Mononuclear cell (primary cell): Measurements from ENCODE around the gene PPIL3. TPM values are rescaled to one million over a fixed set of nuclear protein-coding genes. Genes with fewer than 3 reads are reported as not detected.

Source experiments
- H3K27me3 ChIP-seq: 2 replicates; pipeline ENCODE4 v1.6.0; 2011; ENCODE audit warnings: low read length, control low read depth; ENCODE audit not compliant: insufficient read depth
- H3K4me1 ChIP-seq: 2 replicates; pipeline ENCODE4 v1.5.1; 2011; ENCODE audit warnings: mild to moderate bottlenecking, low read length, control low read depth; ENCODE audit not compliant: insufficient read depth
- H3K4me3 ChIP-seq: 2 replicates; pipeline ENCODE4 v1.5.1; 2011; ENCODE audit warnings: mild to moderate bottlenecking, low read length, moderate library complexity
- H3K9me3 ChIP-seq: 2 replicates; pipeline ENCODE4 v1.5.1; 2011; ENCODE audit warnings: low read depth, mild to moderate bottlenecking, control low read depth, low read length
- total RNA-seq: library from RNA; depleted of rRNA; stranded (reverse); fragments of >200 nt; gene quantifications from one replicate; pipeline ENCODE4 v1.2.3, GENCODE V29; 2012

Gene PPIL3
- total RNA-seq, 1 donor = 25.9 TPM

DNA sequence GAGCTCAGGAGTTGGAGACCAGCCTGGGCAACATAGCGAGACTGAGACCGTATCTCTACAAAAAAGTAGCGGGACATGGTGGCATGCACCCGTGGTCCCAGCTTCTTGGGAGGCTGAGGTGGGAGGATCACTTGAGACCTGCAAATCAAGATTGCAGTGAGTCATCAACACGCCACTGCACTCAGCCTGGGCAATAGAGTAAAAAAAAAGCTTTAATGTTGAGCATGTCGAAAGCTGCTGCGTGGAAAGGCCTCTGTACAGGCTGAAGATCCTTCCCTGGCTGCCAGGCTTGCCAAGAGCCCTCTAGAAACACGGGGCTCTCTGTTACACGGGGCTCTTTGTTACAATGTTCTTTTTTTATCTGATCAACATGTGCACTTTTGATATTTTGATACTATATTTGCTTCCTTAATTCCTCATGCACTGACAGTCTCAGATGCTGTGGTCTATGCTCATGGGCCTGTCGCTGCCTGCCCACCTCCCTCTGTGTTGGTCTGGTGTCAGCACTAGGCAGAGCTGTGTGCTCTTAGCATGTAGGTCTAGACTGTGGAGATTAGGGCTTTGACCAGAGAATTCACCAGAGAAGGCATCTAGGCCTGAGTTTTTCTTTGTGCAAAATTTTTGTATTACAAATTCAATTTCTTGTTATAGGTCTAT lies 43.1 kb downstream of the PPIL3 start:
- Histone ChIP-seq H3K9me3 (no peaks in the 10 kb centered on the region), H3K4me3 (no peak overlapping the region), H3K4me1 (no peaks in the 10 kb centered on the region), H3K27me3 (no peaks in the 10 kb centered on the region)

DNA sequence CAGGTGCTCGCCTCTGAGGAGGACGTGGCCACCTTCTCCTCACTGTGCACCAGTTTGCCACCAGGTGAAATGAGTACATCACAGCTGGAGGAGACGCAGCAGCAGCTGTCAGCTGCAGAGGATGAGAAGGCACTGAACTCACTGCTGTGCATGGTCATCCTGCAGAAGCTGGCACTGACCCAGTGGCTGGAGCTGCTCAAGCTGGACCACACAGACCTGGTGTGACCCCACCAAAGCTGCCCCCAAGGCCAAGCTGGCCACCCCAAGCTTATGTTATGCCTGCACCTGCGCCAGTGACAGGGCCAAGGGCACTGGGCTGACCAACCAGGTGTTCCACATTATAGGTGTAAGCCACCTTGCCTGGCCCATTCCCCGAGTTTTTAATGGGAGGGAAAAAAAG lies 43.7 kb downstream of the PPIL3 start:
- H3K9me3 ChIP-seq = no peaks in the 10 kb centered on the region
- H3K27me3 ChIP-seq = no peaks in the 10 kb centered on the region
- H3K4me1 ChIP-seq = no peaks in the 10 kb centered on the region
- H3K4me3 ChIP-seq = no peak overlapping the region

DNA sequence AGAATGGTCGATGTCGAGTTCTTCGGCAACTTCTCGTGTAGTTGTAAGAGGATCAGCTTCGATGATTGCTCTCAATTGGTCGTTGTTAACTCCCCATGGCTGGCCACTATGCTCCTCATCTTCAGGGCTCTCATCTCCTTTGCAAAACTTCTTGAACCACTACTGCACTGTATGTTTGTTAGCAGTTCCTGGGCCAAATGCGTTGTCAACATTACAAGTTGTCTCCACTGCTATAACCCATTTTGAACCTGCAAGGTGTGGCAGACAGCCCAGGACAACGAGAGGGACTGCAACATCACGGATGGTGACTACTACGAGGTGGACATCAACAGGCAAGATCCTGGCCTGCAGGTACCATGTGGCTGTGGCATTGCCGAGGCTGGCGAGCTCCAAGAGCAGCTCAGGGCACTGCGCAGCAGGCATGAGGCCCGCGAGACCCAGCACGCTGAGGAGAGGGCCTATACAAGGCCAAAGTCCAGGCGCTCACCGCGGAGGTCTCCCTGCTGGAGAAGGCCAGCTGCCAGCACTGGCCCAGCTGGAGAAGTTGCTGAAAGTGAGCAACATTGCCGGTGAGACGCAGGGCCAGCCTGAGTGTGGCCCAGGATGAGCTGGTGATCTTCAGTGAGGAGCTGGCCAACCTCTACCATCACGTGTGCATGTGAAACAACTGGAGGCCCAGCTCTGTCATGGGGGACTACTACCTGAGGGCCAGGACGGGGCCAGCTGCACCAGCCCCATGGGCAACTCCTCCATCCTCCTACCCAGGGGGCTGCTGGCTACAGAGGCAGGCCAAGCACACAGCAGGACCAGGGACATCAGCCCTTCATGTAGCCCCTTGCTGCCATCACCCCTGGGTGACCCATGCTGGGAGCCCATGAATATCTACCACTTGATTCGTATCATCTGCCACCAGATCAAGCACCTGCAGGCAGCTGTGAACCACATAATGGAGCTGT lies 44.6 kb downstream of the PPIL3 start:
- no peak overlapping the region for H3K4me3 ChIP-seq
- no peaks in the 10 kb centered on the region for H3K9me3 ChIP-seq
- H3K27me3 ChIP-seq = no peaks in the 10 kb centered on the region
- no peaks in the 10 kb centered on the region for H3K4me1 ChIP-seq

DNA sequence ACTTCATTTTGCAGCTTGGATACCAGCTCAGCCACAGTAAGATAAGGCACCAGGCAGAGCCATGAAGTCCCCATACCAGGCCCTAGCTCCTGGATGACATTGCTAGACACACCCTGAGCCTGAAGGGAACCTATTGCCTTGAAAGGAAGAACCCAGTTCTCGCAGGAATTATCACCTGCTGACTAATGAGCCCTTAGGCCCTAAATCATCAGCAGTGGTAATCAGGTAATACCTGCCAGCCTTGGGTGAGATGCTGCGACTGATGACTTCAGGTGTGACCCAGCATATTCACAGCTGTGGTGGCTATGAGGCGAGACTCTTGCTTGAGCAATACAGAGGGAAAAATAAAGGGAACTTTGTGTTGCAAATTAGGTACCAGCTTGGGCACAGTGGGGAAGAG lies 49.4 kb downstream of the PPIL3 start:
- no peaks in the 10 kb centered on the region for H3K27me3 ChIP-seq
- H3K9me3 ChIP-seq = peaks cover 9% of the 10 kb centered on the region
- H3K4me3 ChIP-seq = no peak overlapping the region
- no peaks in the 10 kb centered on the region for H3K4me1 ChIP-seq

DNA sequence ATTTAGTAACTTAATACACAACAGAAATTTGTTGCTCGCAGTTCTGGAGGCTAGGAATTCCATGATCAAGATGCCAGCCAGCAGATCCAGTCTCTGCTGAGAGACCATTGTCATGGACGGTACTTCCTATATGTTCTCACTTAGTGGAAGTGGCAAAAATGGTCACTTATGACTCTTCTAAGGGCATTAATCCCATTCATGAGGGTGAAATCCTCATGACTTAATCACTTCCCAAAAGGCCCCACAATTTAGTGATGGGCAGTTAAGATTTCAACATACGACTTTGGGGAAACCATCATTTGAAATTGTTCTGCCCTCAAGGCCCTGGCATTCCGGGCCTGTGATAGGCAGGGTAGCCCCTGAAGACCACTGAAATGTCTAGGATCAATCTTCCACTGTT lies 54.2 kb downstream of the PPIL3 start:
- Histone ChIP-seq H3K4me1 (no peaks in the 10 kb centered on the region), H3K9me3 (peaks cover 9% of the 10 kb centered on the region), H3K4me3 (no peak overlapping the region), H3K27me3 (no peaks in the 10 kb centered on the region)

DNA sequence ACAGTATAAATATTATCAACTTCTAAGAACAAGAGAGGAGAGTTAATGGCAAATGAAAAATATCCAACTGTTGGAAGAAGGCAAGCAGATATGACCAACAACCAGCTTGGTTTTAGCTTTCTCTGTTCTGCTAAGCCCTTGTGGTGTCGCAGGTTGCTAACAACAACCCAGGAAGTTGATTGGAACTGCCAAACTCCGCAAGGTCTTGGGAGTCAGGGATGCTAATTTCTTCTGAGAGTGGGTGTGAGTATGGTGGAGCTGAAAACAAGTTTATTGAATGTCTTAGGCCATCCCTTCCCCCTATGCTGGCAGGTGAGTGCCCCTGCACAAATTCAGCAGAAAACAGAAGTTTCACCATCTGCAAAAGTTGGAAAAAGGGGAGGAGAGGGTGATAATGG lies 59.6 kb downstream of the PPIL3 start:
- no peak overlapping the region for H3K4me3 ChIP-seq
- H3K4me1 ChIP-seq = no peaks in the 10 kb centered on the region
- H3K9me3 ChIP-seq = no peaks in the 10 kb centered on the region
- H3K27me3 ChIP-seq = no peaks in the 10 kb centered on the region

DNA sequence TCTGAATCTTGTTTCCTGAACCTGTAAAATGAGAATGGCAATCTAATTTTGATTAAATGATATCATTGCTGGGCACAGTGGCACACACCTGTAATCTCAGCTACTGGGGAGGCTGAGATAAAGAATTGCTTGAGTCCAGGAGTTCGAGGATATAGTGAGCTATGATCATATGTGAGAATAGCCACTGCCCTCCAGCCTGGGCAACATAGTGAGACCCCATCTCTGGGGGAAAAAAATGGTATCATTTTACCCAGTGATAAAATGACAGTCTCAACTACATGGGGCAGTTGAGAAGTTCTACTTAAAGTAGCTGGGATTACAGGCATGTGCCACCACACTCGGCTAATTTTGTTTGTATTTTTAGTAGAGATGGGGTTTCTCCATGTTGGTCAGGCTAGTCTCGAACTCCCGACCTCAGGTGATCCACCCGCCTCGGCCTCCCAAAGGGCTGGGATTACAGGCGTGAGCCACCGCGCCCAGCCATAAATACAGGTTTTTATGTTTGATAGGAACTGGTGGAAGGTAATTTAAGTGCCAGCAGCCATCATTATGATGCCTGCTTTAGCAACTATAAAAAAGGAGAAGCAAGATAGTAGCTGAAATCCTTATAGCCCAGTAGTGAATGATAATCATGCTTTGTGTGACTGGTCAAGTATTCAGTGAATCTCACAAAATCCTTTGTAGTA lies 60.2 kb downstream of the PPIL3 start:
- Histone ChIP-seq H3K27me3 (no peaks in the 10 kb centered on the region), H3K9me3 (no peaks in the 10 kb centered on the region), H3K4me3 (no peak overlapping the region), H3K4me1 (no peaks in the 10 kb centered on the region)

DNA sequence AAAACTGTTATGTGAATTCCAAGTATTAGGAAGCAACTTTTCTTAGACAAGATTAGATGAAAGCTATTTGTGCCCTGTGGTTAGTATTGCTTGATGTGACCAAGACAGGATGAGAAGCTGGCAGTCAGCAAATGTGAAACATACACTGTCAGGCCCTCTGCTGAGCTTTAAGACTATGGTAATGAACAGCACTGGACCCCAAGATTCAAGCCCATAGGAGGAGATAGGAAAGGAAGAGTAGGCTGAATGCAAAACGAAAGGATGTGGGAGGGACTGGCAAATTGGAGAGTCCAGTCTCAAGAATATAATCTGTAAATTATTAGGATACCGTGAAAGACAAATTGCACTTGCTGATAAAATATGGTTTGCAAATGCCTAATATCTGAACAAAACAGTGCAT lies 60.8 kb downstream of the PPIL3 start:
- no peak overlapping the region for H3K4me3 ChIP-seq
- no peaks in the 10 kb centered on the region for H3K9me3 ChIP-seq
- H3K27me3 ChIP-seq = no peaks in the 10 kb centered on the region

DNA sequence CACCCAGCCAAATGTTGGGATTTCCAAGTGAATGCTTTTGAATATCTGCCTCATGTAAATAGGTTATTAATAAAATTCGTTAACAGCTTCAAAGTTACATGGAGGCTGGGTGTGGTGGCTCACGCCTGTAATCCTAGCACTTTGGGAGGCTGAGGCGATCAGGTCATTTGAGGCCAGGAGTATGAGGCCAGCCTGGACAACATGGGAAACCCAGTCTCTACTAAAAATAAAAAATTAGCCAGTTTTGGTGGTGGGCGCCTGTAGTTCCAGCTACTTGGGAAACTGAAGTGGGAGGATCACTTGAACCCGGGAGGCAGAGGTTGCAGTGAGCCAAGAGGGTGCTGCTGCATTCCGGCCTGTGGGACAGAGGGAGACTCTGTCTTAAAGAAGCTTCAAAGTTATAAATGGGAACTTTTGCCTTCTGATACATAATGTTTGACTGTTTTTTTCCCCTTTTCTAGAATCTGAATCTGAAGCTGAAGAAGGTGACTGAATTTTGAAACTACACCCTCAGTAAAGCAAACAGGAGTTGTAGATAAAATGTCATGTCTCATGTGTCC lies 67.1 kb downstream of the PPIL3 start:
- H3K27me3 ChIP-seq = no peaks in the 10 kb centered on the region
- no peaks in the 10 kb centered on the region for H3K4me1 ChIP-seq
- H3K9me3 ChIP-seq = no peaks in the 10 kb centered on the region
- H3K4me3 ChIP-seq = no peak overlapping the region

More for the DNA sequence above, 60.8 kb downstream of the PPIL3 start:
- no peaks in the 10 kb centered on the region for H3K4me1 ChIP-seq

Other genes with a start within 250 kb of the PPIL3 start
- gene BZW1, start 77.2 kb downstream of the PPIL3 start, total RNA-seq = 559 TPM
- 635 TPM for gene CLK1, start 24.4 kb downstream of the PPIL3 start, total RNA-seq
- gene NIF3L1, start 294 bp upstream of the PPIL3 start, total RNA-seq = 8.5 TPM
- gene ORC2, start 74.6 kb upstream of the PPIL3 start, total RNA-seq = 12.1 TPM
- gene HYCC2, start 182.6 kb upstream of the PPIL3 start, total RNA-seq = 39.3 TPM
- 13.9 TPM for gene NDUFB3, start 182.9 kb upstream of the PPIL3 start, total RNA-seq
- gene CFLAR, start 227.1 kb upstream of the PPIL3 start, total RNA-seq = 376 TPM